ENCODE data around the gene NPIPB6. TPM values are rescaled to one million over a fixed set of nuclear protein-coding genes. Genes with fewer than 3 reads are reported as not detected.
A peak's percentile ranks its signal among the peaks of the same experiment; 100 is the strongest.

Gene NPIPB6
- total and polyA plus RNA-seq, 12 donors = 0.18 to 1.9 (median 1.1) TPM; not detected in 3

DNA sequence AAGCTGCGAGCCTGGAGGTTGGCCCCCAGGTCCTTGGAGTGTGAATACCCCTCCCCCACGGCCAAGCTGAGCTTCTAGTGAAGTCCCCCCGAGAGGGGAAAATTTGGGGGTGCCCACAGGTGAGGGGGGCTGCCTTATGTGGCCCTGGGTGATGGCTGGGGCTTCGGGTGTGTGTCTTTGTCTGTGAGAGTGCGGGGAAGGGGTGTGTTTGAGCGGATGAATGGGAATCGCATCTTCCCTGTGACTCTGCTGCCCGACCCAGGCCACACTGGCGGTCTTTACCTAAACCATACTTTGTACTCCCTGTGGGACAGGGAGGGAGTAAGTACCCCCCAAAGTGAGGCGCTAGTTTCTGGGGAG, 69.7 kb downstream of the NPIPB6 start:
- Histone ChIP-seq H3K27ac (no peak overlapping the region), H3K4me3 (peak overlapping the region in 1 of 4 donors; percentile 74), H3K4me1 (replicated peaks in 1 of 2) (peaks cover 17 to 18% of the 10 kb centered on the region in 2 donors), H3K9me3 (replicated peaks in 1 of 3) (no peaks in the 10 kb centered on the region), H3K27me3 (no peaks in the 10 kb centered on the region), H3K36me3 (replicated peaks in 1 of 2) (no peaks in the 10 kb centered on the region)
- WGBS, 4 donors = 27 to 41% (median 32%) methylated on average over 4 to 10 of the region's 10 CpGs
- intact Hi-C loops (cut with DNase I) = no loop called here
- TF ChIP-seq, protein P1, sequence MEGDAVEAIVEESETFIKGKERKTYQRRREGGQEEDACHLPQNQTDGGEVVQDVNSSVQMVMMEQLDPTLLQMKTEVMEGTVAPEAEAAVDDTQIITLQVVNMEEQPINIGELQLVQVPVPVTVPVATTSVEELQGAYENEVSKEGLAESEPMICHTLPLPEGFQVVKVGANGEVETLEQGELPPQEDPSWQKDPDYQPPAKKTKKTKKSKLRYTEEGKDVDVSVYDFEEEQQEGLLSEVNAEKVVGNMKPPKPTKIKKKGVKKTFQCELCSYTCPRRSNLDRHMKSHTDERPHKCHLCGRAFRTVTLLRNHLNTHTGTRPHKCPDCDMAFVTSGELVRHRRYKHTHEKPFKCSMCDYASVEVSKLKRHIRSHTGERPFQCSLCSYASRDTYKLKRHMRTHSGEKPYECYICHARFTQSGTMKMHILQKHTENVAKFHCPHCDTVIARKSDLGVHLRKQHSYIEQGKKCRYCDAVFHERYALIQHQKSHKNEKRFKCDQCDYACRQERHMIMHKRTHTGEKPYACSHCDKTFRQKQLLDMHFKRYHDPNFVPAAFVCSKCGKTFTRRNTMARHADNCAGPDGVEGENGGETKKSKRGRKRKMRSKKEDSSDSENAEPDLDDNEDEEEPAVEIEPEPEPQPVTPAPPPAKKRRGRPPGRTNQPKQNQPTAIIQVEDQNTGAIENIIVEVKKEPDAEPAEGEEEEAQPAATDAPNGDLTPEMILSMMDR (IDR thresholded peaks at IDR 0.05) = no peak
- TF ChIP-seq POLR2A (IDR thresholded peaks at IDR 0.05) = no peak
- no peak for DNase-seq

DNA sequence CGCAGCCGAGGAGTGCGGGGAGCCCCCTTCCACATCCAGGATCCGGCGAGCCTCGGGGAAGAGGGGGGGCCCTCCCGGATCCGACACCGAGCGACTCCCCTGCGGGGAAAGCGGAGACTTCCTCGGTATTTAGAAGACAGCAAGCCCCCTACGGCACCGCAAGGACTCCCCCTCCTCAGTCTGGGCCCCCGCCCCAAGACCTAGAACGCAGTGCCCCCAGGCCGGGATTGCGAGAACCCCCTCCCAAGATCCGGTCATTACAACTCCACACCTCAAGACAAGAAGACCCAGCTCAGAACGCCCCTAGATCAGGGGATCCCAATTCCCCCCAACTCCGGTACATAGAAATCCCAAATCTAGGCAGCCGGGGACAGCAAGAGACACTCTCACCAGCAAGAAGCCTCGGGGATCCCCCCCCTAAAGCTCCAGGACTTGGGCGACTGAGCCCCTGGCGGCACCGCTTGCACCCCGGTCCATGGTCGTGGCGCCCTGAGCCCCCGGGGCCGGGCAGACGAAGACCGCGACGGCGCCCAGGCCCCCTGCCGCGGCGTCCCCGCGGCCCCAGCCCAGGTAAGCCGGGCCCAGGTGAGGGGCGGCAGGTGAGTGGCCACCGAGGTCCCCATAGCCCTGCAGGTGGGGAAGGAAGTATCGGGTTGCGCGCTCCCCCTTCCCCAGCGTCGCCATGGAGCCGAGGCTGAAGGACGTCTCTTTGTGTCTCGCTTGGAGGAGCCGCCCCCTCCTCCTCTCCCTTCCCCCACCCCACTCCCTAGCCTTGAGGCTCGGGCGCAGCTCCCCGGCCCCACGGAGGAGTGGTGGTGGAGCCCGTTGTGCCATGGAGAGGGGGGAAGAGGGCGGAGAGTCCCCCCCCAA, 70.3 kb downstream of the NPIPB6 start:
- no peak for TF ChIP-seq POLR2A (IDR thresholded peaks at IDR 0.05)
- TF ChIP-seq, protein P1 (IDR thresholded peaks at IDR 0.05) = no peak

More for the DNA sequence above, 70.3 kb downstream of the NPIPB6 start:
- DNase-seq = peak in 4 of 7 donors; percentile 22 to 47 (median 38)
- intact Hi-C loops (cut with DNase I) = no loop called here
- Histone ChIP-seq H3K4me3 (peak overlapping the region in 2 of 4 donors; percentile 28 to 74), H3K36me3 (replicated peaks in 1 of 2) (no peaks in the 10 kb centered on the region), H3K27me3 (no peaks in the 10 kb centered on the region), H3K27ac (no peak overlapping the region), H3K9me3 (replicated peaks in 1 of 3) (no peaks in the 10 kb centered on the region), H3K4me1 (replicated peaks in 1 of 2) (peaks cover 17 to 18% of the 10 kb centered on the region in 2 donors)
- 1% methylated on average over 54 to 60 of the region's 60 CpGs; no CpG with 5 or more reads in 2 of the 4 donors for WGBS, 4 donors

Small RNA genes lying within 50 kb of the gene (microRNA-seq; reads per million reads assigned to microRNA genes)
- gene MIR6862-1 = 0 reads per million in 3 donors

Small RNA genes lying within 50 kb of the gene (small RNA-seq; reads per million reads assigned to genes)
- 0 reads per million in 2 donors for gene AC138904.2
- 0 reads per million in 2 donors for gene MIR6862-1

Other genes starting within 250 kb of the NPIPB6 start
- 100 to 1,000 TPM in 3 of 9 donors, 10 to 100 TPM in 6; 61.1 to 194 (median 92.3) TPM for gene XPO6, start 151.5 kb downstream of the NPIPB6 start, total RNA-seq
- gene XPO6, start 151.5 kb downstream of the NPIPB6 start, polyA plus RNA-seq = 100 to 1,000 TPM in 1 of 3 donors, 10 to 100 TPM in 2; 95.5 to 109 (median 98.5) TPM
- 1 to 10 TPM; 1.6 to 6.9 (median 4.2) TPM for gene SBK1, start 71.0 kb downstream of the NPIPB6 start, total RNA-seq
- gene SBK1, start 71.0 kb downstream of the NPIPB6 start, polyA plus RNA-seq = 1 to 10 TPM in 2 of 3 donors, under 1 TPM in 1; 0.57 to 4.7 (median 2.7) TPM
- 100 to 1,000 TPM in 3 of 9 donors, 10 to 100 TPM in 6; 32.4 to 313 (median 74.9) TPM for gene EIF3CL, start 40.3 kb upstream of the NPIPB6 start, total RNA-seq
- gene EIF3CL, start 40.3 kb upstream of the NPIPB6 start, polyA plus RNA-seq = 10 to 100 TPM; 47.2 to 79.0 (median 59.2) TPM
- gene NPIPB7, start 108.8 kb upstream of the NPIPB6 start, total RNA-seq = under 1 TPM in 2 of 9 donors, not detected in 7; 0.18 to 0.51 TPM
- under 1 TPM; 0.16 to 0.56 (median 0.54) TPM for gene NPIPB7, start 108.8 kb upstream of the NPIPB6 start, polyA plus RNA-seq
- gene CLN3, start 128.6 kb upstream of the NPIPB6 start, total RNA-seq = 10 to 100 TPM in 8 of 9 donors, 1 to 10 TPM in 1; 8.4 to 78.0 (median 42.5) TPM
- gene CLN3, start 128.6 kb upstream of the NPIPB6 start, polyA plus RNA-seq = 10 to 100 TPM; 19.0 to 25.9 (median 19.4) TPM
- gene APOBR, start 131.1 kb upstream of the NPIPB6 start, total RNA-seq = 1 to 10 TPM in 8 of 9 donors, under 1 TPM in 1; 0.11 to 4.6 (median 2.4) TPM
- 10 to 100 TPM in 1 of 3 donors, 1 to 10 TPM in 1, under 1 TPM in 1; 0.99 to 18.2 (median 5.8) TPM for gene APOBR, start 131.1 kb upstream of the NPIPB6 start, polyA plus RNA-seq
- 1 to 10 TPM in 1 of 9 donors, under 1 TPM in 2, not detected in 6; 0.29 to 1.7 (median 0.32) TPM for gene IL27, start 143.3 kb upstream of the NPIPB6 start, total RNA-seq
- 1 to 10 TPM in 1 of 3 donors, under 1 TPM in 1, not detected in 1; 0.17 to 2.1 TPM for gene IL27, start 143.3 kb upstream of the NPIPB6 start, polyA plus RNA-seq
- gene NUPR1, start 175.5 kb upstream of the NPIPB6 start, total RNA-seq = 100 to 1,000 TPM in 6 of 9 donors, 10 to 100 TPM in 2, 1 to 10 TPM in 1; 4.9 to 746 (median 221) TPM
- 100 to 1,000 TPM; 123 to 317 (median 305) TPM for gene NUPR1, start 175.5 kb upstream of the NPIPB6 start, polyA plus RNA-seq
- 10 to 100 TPM; 21.8 to 64.1 (median 29.7) TPM for gene SGF29, start 190.4 kb upstream of the NPIPB6 start, total RNA-seq
- 100 to 1,000 TPM in 1 of 3 donors, 10 to 100 TPM in 2; 18.4 to 118 (median 81.1) TPM for gene SGF29, start 190.4 kb upstream of the NPIPB6 start, polyA plus RNA-seq
- gene SULT1A2, start 233.5 kb upstream of the NPIPB6 start, total RNA-seq = 10 to 100 TPM in 1 of 9 donors, 1 to 10 TPM in 8; 1.6 to 22.5 (median 3.1) TPM
- gene SULT1A2, start 233.5 kb upstream of the NPIPB6 start, polyA plus RNA-seq = 1 to 10 TPM in 2 of 3 donors, under 1 TPM in 1; 0.55 to 5.3 (median 2.1) TPM
- 100 to 1,000 TPM in 6 of 9 donors, 10 to 100 TPM in 3; 62.4 to 367 (median 119) TPM for gene SULT1A1, start 246.5 kb upstream of the NPIPB6 start, total RNA-seq
- gene SULT1A1, start 246.5 kb upstream of the NPIPB6 start, polyA plus RNA-seq = 100 to 1,000 TPM in 1 of 3 donors, 10 to 100 TPM in 2; 47.2 to 162 (median 72.8) TPM

All from adrenal gland (tissue), 12 donors.